22Rv1 (cell line): ENCODE data around the gene TRIO.

Experiments
- H3K27ac ChIP-seq: fragments of 450-650 bp; 2 replicates; pipeline ENCODE4 v1.5.1; 2017
- CTCF ChIP-seq: fragments of 450-650 bp; IDR thresholded peaks from 2 replicates; pipeline ENCODE4 v1.5.1; 2017; ENCODE audit warnings: mild to moderate bottlenecking
- ZFX ChIP-seq: fragments of 450-650 bp; IDR thresholded peaks from 2 replicates; pipeline ENCODE4 v1.6.1; 2017; ENCODE audit warnings: antibody characterized with exemption, borderline replicate concordance

Gene TRIO

GRCh38 chr5:14465776-14466175 is 322.6 kb downstream of the TRIO start:
- no peak for TF ChIP-seq ZFX
- no peak for TF ChIP-seq CTCF
- H3K27ac ChIP-seq, result no peak overlapping the region

GRCh38 chr5:14467251-14467650 is 324.1 kb downstream of the TRIO start:
- TF ChIP-seq ZFX, result no peak
- no peak for TF ChIP-seq CTCF
- no peak overlapping the region for H3K27ac ChIP-seq

GRCh38 chr5:14467886-14468285 is 324.7 kb downstream of the TRIO start:
- H3K27ac ChIP-seq, result no peak overlapping the region
- TF ChIP-seq ZFX, result no peak

GRCh38 chr5:14469551-14470377 is 326.6 kb downstream of the TRIO start:
- H3K27ac ChIP-seq, result no peak overlapping the region
- no peak for TF ChIP-seq ZFX
- TF ChIP-seq CTCF, result no peak

GRCh38 chr5:14471507-14471906 is 328.4 kb downstream of the TRIO start:
- TF ChIP-seq ZFX, result no peak
- no peak for TF ChIP-seq CTCF
- H3K27ac ChIP-seq, result no peak overlapping the region

GRCh38 chr5:14472986-14473567 is 329.9 kb downstream of the TRIO start:
- TF ChIP-seq CTCF (no peak), ZFX (no peak)
- H3K27ac ChIP-seq, result no peak overlapping the region

- no peak overlapping the region for H3K27ac ChIP-seq
- TF ChIP-seq ZFX, result no peak
- TF ChIP-seq CTCF, result no peak
These were observed 331.9 kb downstream of the TRIO start for GRCh38 chr5:14475045-14475444.
